Lower lobe of right lung (tissue), 2 donors: Measurements from ENCODE around the gene MYADML2. TPM values are rescaled to one million over a fixed set of nuclear protein-coding genes. Genes with fewer than 3 reads are reported as not detected.

Experiments used
- ATAC-seq, 2 donors: fragments of 200-7000 bp; cut with Tn5 transposase; one replicate each; pipeline ENCODE4 v1.9.1; 2020 to 2022; ENCODE audit warnings: mild to moderate bottlenecking in 2 of 2, moderate library complexity in 2 of 2
- DNase-seq: peaks from one replicate; pipeline ENCODE4 v3.0.0-alpha.2; 2020
- H3K27ac ChIP-seq: fragments of 200-600 bp; one replicate; pipeline ENCODE4 v1.8.0; 2022
- H3K27me3 ChIP-seq: fragments of 200-600 bp; one replicate; pipeline ENCODE4 v1.8.0; 2022; ENCODE audit warnings: low read depth
- H3K36me3 ChIP-seq: fragments of 200-600 bp; one replicate; pipeline ENCODE4 v1.8.0; 2022; ENCODE audit warnings: mild to moderate bottlenecking
- H3K4me1 ChIP-seq: fragments of 200-600 bp; one replicate; pipeline ENCODE4 v1.8.0; 2022
- H3K4me3 ChIP-seq: fragments of 200-600 bp; one replicate; pipeline ENCODE4 v1.8.0; 2022; ENCODE audit warnings: mild to moderate bottlenecking
- H3K9me3 ChIP-seq: fragments of 200-600 bp; one replicate; pipeline ENCODE4 v1.8.0; 2022
- CTCF ChIP-seq: fragments of 200-600 bp; IDR thresholded peaks from one replicate; pipeline ENCODE4 v1.8.0; 2022; ENCODE audit warnings: antibody characterized with exemption, mild to moderate bottlenecking
- intact Hi-C: fragments of 100-400 bp; cut with DNase I; formaldehyde crosslinking; loops from one replicate; pipeline ENCODE4 v1.11.0; 2022
- total RNA-seq: library from RNA; stranded (reverse); fragmentation: NEBNext Ultra II Directional; extraction: Animal tissue kit (Norgen Biotek cat#: 25700); gene quantifications from one replicate; pipeline ENCODE4 v1.2.1, GENCODE V29; 2021
- donor health status: DM: no; HTN: yes; CAD: no; lungs with severe emphysema.

Gene MYADML2
- total RNA-seq, 1 donor from 2014 or later: not detected

- H3K9me3 ChIP-seq: no peaks in the 10 kb centered on the region
- intact Hi-C loops: no loop called here
- no peaks in the 10 kb centered on the region for H3K27me3 ChIP-seq
- DNase-seq (no peak), ATAC-seq (no peak)
- peaks cover 42% of the 10 kb centered on the region for H3K4me1 ChIP-seq
- H3K27ac ChIP-seq: no peak overlapping the region
- peaks cover 49% of the 10 kb centered on the region for H3K36me3 ChIP-seq
- TF ChIP-seq CTCF: no peak
- H3K4me3 ChIP-seq: no peak overlapping the region
Measured at GRCh38 chr17:81914103-81914850, 32.8 kb downstream of the MYADML2 start.

DNA sequence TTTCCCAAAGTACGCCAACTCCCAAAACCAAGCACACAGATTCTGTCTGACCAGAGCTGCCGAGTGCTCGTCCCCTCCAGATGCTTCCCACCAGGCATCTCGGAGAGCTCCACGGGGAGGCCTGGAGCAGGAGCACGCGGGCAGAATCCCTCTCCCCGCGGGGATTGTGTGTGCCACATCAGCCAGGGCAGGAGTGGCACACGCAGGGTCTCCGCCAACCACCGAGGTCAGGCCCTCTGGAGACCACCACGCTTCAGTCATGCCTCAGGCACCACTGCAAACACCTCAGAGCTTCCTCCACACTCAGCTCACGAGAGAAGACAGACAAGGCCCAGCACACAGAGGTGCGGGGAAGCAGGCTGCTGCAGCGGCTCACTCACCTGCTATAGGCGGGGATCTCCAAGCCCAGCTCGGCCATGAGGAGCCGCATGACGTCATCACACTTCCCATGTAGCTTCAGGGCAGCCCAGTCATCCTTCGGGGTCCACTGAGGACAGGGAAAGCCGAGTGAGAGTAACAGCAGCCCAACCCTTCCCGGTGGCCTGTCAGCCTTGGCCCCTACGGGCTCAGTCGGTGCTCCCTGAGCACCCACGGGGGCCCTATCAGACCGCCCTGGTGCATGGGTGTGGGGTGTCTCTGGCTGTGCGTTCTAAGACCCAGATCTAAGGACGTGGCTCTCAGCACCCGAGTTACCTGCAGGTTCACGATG is 33.5 kb downstream of the MYADML2 start:
- no peak overlapping the region for H3K27ac ChIP-seq
- peaks cover 51% of the 10 kb centered on the region for H3K36me3 ChIP-seq
- ATAC-seq (no peak), DNase-seq (no peak)
- H3K9me3 ChIP-seq: no peaks in the 10 kb centered on the region
- no peak for TF ChIP-seq CTCF
- H3K27me3 ChIP-seq: no peaks in the 10 kb centered on the region
- H3K4me3 ChIP-seq: no peak overlapping the region
- H3K4me1 ChIP-seq: peaks cover 38% of the 10 kb centered on the region
- intact Hi-C loops: no loop called here

- no peak for TF ChIP-seq CTCF
- ATAC-seq: no peak
- Histone ChIP-seq H3K27me3 (no peaks in the 10 kb centered on the region), H3K9me3 (no peaks in the 10 kb centered on the region), H3K27ac (no peak overlapping the region), H3K4me3 (no peak overlapping the region), H3K36me3 (peaks cover 57% of the 10 kb centered on the region), H3K4me1 (peaks cover 33% of the 10 kb centered on the region)
- intact Hi-C loops: no loop called here
- DNase-seq: no peak
Measured at GRCh38 chr17:81912441-81913309, 34.4 kb downstream of the MYADML2 start.

DNA sequence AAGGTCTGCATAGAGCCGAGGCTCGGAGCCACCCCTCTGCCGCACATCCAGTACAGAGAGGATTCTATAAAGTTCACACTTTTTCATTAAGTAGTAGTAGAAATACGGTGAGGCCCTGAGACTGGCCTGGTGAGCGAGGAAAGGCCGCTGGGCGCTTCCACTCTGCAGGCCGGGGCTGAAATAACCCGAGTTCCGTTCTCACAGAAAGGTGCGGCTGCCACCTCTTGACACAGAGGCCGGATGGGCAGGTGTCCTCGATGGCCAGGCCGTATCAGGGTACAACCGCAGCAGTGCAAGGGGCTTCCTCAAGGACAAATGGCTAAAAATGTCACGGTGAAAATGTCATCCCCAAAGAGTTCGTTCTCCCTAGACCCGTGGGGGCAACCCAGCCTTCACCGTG is 35.1 kb downstream of the MYADML2 start:
- Histone ChIP-seq H3K36me3 (peaks cover 57% of the 10 kb centered on the region), H3K27ac (peak overlapping the region; percentile 53)

More for the DNA sequence above, 35.1 kb downstream of the MYADML2 start:
- TF ChIP-seq CTCF: no peak
- intact Hi-C loops: no loop called here
- Histone ChIP-seq H3K4me3 (peak overlapping the region; percentile 17), H3K4me1 (peaks cover 28% of the 10 kb centered on the region), H3K9me3 (no peaks in the 10 kb centered on the region), H3K27me3 (no peaks in the 10 kb centered on the region)
- DNase-seq (no peak), ATAC-seq (no peak)
